HEK293 (cell line): ENCODE results near the gene SPAAR.

Experiments
- CTCF ChIA-PET: fragments of 350-600 bp; formaldehyde crosslinking; extraction: SDS; loops from one replicate; lab custom pipeline; 2021; ENCODE audit warnings: antibody characterized with exemption; lab: Yijun Ruan, JAX
- POLR2A ChIA-PET: fragments of 300-600 bp; formaldehyde crosslinking; extraction: SDS; loops from one replicate; lab custom pipeline; 2020; ENCODE audit warnings: antibody characterized with exemption, inconsistent platforms; lab: Yijun Ruan, JAX
- H3K27ac ChIP-seq: fragments of 200-500 bp; sonication (Bioruptor generic); 2 replicates; pipeline ENCODE4 v1.5.1; 2014; ENCODE audit warnings: low read depth, low read length, control low read depth, inconsistent platforms; ENCODE audit errors: extremely low read depth
- H3K36me3 ChIP-seq, 2 experiments: fragments of 200-500 bp in 1 of 2; sonication (Bioruptor generic) in 1 of 2; 1 replicate in 1 of 2; 2 replicates in 1 of 2; pipeline ENCODE4 v1.5.1; 2014 to 2017; ENCODE audit warnings: inconsistent platforms in 2 of 2, low read length in 2 of 2; ENCODE audit not compliant: control insufficient read depth in 2 of 2, insufficient read depth in 1 of 2
- H3K4me1 ChIP-seq: fragments of 200-500 bp; sonication (Bioruptor generic); 2 replicates; pipeline ENCODE4 v1.5.1; 2014; ENCODE audit warnings: mild to moderate bottlenecking, low read length, inconsistent platforms; ENCODE audit not compliant: control insufficient read depth, insufficient read depth
- H3K4me3 ChIP-seq: 2 replicates; pipeline ENCODE4 v1.5.1; 2011; ENCODE audit warnings: low read depth, mild to moderate bottlenecking, control low read depth, low read length, moderate library complexity
- H3K9me3 ChIP-seq: fragments of 200-500 bp; sonication (Bioruptor generic); 2 replicates; pipeline ENCODE4 v1.5.1; 2014; ENCODE audit warnings: low read depth, low read length, inconsistent platforms; ENCODE audit not compliant: control insufficient read depth, insufficient read depth
- IKZF3 ChIP-seq: fragments of 450-650 bp; IDR thresholded peaks from 2 replicates; pipeline ENCODE4 v1.5.0; 2018; ENCODE audit warnings: missing biosample characterization, mild to moderate bottlenecking, missing genetic modification characterization, moderate library complexity
- MEIS1 ChIP-seq: sonication (generic); formaldehyde crosslinking; IDR thresholded peaks from 2 replicates; pipeline ENCODE4 v1.8.1; 2022; ENCODE audit warnings: missing genetic modification reagents, mild to moderate bottlenecking, borderline replicate concordance
- SCRT2 ChIP-seq: fragments of 450-650 bp; formaldehyde crosslinking; IDR thresholded peaks from 2 replicates; pipeline ENCODE4 v1.5.1; 2016; ENCODE audit warnings: missing biosample characterization, missing genetic modification characterization
- WT1 ChIP-seq: fragments of 450-650 bp; formaldehyde crosslinking; IDR thresholded peaks from 2 replicates; pipeline ENCODE4 v1.5.1; 2016; ENCODE audit warnings: missing biosample characterization, missing genetic modification characterization
- ZBTB48 ChIP-seq: fragments of 450-650 bp; formaldehyde crosslinking; IDR thresholded peaks from 2 replicates; pipeline ENCODE4 v1.5.1; 2016; ENCODE audit warnings: missing biosample characterization, missing genetic modification characterization
- ZBTB7A ChIP-seq: fragments of 450-650 bp; formaldehyde crosslinking; IDR thresholded peaks from 2 replicates; pipeline ENCODE4 v1.5.1; 2016; ENCODE audit warnings: low read depth, missing biosample characterization, missing genetic modification characterization
- ZFP69B ChIP-seq: fragments of 450-650 bp; formaldehyde crosslinking; IDR thresholded peaks from 2 replicates; pipeline ENCODE4 v1.5.1; 2016; ENCODE audit warnings: missing biosample characterization, missing genetic modification characterization
- ZNF155 ChIP-seq: fragments of 450-650 bp; formaldehyde crosslinking; IDR thresholded peaks from 2 replicates; pipeline ENCODE4 v1.5.1; 2016; ENCODE audit warnings: missing biosample characterization, missing genetic modification characterization
- ZNF248 ChIP-seq: fragments of 450-650 bp; formaldehyde crosslinking; IDR thresholded peaks from 2 replicates; pipeline ENCODE4 v1.5.1; 2017; ENCODE audit warnings: missing biosample characterization, missing genetic modification characterization
- ZNF354C ChIP-seq: fragments of 450-650 bp; formaldehyde crosslinking; IDR thresholded peaks from 2 replicates; pipeline ENCODE4 v1.5.1; 2016; ENCODE audit warnings: missing biosample characterization, missing genetic modification characterization, low read depth, borderline replicate concordance
- ZNF37A ChIP-seq: fragments of 450-650 bp; IDR thresholded peaks from 2 replicates; pipeline ENCODE4 v1.5.1; 2018; ENCODE audit warnings: missing biosample characterization, missing genetic modification characterization
- ZNF394 ChIP-seq: fragments of 450-650 bp; formaldehyde crosslinking; IDR thresholded peaks from 2 replicates; pipeline ENCODE4 v1.5.1; 2016; ENCODE audit warnings: missing biosample characterization, missing genetic modification characterization, mild to moderate bottlenecking, moderate library complexity, borderline replicate concordance
- ZNF623 ChIP-seq: fragments of 450-650 bp; formaldehyde crosslinking; IDR thresholded peaks from 2 replicates; pipeline ENCODE4 v1.5.1; 2016; ENCODE audit warnings: missing biosample characterization, missing genetic modification characterization
- ZNF626 ChIP-seq: fragments of 450-650 bp; sonication (Bioruptor Pico); formaldehyde crosslinking; IDR thresholded peaks from 2 replicates; pipeline ENCODE4 v1.5.1; 2018; ENCODE audit warnings: missing biosample characterization, missing genetic modification characterization, inconsistent platforms
- ZNF660 ChIP-seq: fragments of 450-650 bp; IDR thresholded peaks from 2 replicates; pipeline ENCODE4 v1.5.1; 2018; ENCODE audit warnings: missing biosample characterization, mild to moderate bottlenecking, missing genetic modification characterization
- ZNF677 ChIP-seq: fragments of 450-650 bp; IDR thresholded peaks from 2 replicates; pipeline ENCODE4 v1.5.0; 2018; ENCODE audit warnings: missing biosample characterization, mild to moderate bottlenecking, missing genetic modification characterization, moderate library complexity
- ZNF785 ChIP-seq: fragments of 450-650 bp; formaldehyde crosslinking; IDR thresholded peaks from 2 replicates; pipeline ENCODE4 v1.5.1; 2016; ENCODE audit warnings: missing biosample characterization, missing genetic modification characterization
- ZNF830 ChIP-seq: fragments of 450-650 bp; IDR thresholded peaks from 2 replicates; pipeline ENCODE4 v1.5.0; 2018; ENCODE audit warnings: missing biosample characterization, missing genetic modification characterization, low read depth, mild to moderate bottlenecking, moderate library complexity
- ZSCAN16 ChIP-seq: fragments of 450-650 bp; formaldehyde crosslinking; IDR thresholded peaks from 2 replicates; pipeline ENCODE4 v1.5.1; 2016; ENCODE audit warnings: missing biosample characterization, missing genetic modification characterization
- ZSCAN30 ChIP-seq: fragments of 450-650 bp; IDR thresholded peaks from 2 replicates; pipeline ENCODE4 v1.5.1; 2018; ENCODE audit warnings: missing biosample characterization, mild to moderate bottlenecking, missing genetic modification characterization, moderate library complexity
- TF ChIP-seq, protein P1 (sequence below): fragments of 450-650 bp; formaldehyde crosslinking; IDR thresholded peaks from 2 replicates; pipeline ENCODE4 v1.5.1; 2016; ENCODE audit warnings: missing biosample characterization, missing genetic modification characterization, low read depth
- TF ChIP-seq, protein P2 (sequence below): fragments of 450-650 bp; formaldehyde crosslinking; IDR thresholded peaks from 2 replicates; pipeline ENCODE4 v1.5.1; 2017; ENCODE audit warnings: missing biosample characterization, missing genetic modification characterization

The SPAAR gene

GRCh38 chr9:35923598-35923926 lies 14.3 kb downstream of the SPAAR start:
- Histone ChIP-seq H3K9me3 (no peaks in the 10 kb centered on the region), H3K36me3 (no peaks in the 10 kb centered on the region), H3K27ac (no peak overlapping the region), H3K4me3 (no peak overlapping the region), H3K4me1 (no peaks in the 10 kb centered on the region)
- CTCF ChIA-PET = interaction anchor here (1.1 to 6.5 kb wide), 6 partner anchors 13 to 180 kb away, joined by 3 to 45 read pairs (median 8); partner anchors contain the start of gene SPAAR
- TF ChIP-seq MEIS1 (no peak), IKZF3 (no peak), ZNF660 (no peak), ZNF155 (tag by site-specific recombination) (no peak), ZNF785 (tag by site-specific recombination) (no peak), SCRT2 (tag by site-specific recombination) (no peak), ZSCAN30 (tag by site-specific recombination) (no peak), ZNF626 (tag by site-specific recombination) (no peak), ZBTB7A (tag by site-specific recombination) (no peak), ZFP69B (no peak), ZBTB48 (tag by site-specific recombination) (no peak), ZNF354C (tag by site-specific recombination) (no peak), ZSCAN16 (tag by site-specific recombination) (no peak), ZNF394 (tag by site-specific recombination) (no peak), ZNF623 (tag by site-specific recombination) (no peak), ZNF37A (tag by site-specific recombination) (no peak)
- TF ChIP-seq, protein P1, sequence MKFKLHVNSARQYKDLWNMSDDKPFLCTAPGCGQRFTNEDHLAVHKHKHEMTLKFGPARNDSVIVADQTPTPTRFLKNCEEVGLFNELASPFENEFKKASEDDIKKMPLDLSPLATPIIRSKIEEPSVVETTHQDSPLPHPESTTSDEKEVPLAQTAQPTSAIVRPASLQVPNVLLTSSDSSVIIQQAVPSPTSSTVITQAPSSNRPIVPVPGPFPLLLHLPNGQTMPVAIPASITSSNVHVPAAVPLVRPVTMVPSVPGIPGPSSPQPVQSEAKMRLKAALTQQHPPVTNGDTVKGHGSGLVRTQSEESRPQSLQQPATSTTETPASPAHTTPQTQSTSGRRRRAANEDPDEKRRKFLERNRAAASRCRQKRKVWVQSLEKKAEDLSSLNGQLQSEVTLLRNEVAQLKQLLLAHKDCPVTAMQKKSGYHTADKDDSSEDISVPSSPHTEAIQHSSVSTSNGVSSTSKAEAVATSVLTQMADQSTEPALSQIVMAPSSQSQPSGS (tag by site-specific recombination) = no peak
- TF ChIP-seq, protein P2, sequence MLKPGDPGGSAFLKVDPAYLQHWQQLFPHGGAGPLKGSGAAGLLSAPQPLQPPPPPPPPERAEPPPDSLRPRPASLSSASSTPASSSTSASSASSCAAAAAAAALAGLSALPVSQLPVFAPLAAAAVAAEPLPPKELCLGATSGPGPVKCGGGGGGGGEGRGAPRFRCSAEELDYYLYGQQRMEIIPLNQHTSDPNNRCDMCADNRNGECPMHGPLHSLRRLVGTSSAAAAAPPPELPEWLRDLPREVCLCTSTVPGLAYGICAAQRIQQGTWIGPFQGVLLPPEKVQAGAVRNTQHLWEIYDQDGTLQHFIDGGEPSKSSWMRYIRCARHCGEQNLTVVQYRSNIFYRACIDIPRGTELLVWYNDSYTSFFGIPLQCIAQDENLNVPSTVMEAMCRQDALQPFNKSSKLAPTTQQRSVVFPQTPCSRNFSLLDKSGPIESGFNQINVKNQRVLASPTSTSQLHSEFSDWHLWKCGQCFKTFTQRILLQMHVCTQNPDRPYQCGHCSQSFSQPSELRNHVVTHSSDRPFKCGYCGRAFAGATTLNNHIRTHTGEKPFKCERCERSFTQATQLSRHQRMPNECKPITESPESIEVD (tag by site-specific recombination) = no peak
- POLR2A ChIA-PET = interaction anchor here (0.6 kb wide), 2 partner anchors 20 to 842 kb away, joined by 3 to 8 read pairs; no protein-coding TSS in a partner anchor

- no peak overlapping the region for H3K4me3 ChIP-seq
- CTCF ChIA-PET = interaction anchor here (0.6 to 6.5 kb wide), 14 partner anchors 13 to 1337 kb away, joined by 3 to 45 read pairs (median 3); partner anchors contain the start of gene SPAAR
These were observed 14.9 kb downstream of the SPAAR start for GRCh38 chr9:35923927-35924763.

More at GRCh38 chr9:35923927-35924763, 14.9 kb downstream of the SPAAR start:
- Histone ChIP-seq H3K27ac (no peak overlapping the region), H3K36me3 (no peaks in the 10 kb centered on the region), H3K4me1 (no peaks in the 10 kb centered on the region), H3K9me3 (no peaks in the 10 kb centered on the region)
- POLR2A ChIA-PET = interaction anchor here (0.6 kb wide), 2 partner anchors 20 to 842 kb away, joined by 3 to 8 read pairs; no protein-coding TSS in a partner anchor
- TF ChIP-seq ZNF248 (tag by site-specific recombination) (no peak), ZNF677 (no peak), WT1 (tag by site-specific recombination) (no peak), SCRT2 (tag by site-specific recombination) (no peak), ZNF830 (tag by site-specific recombination) (no peak)
- TF ChIP-seq, protein P2 (tag by site-specific recombination) = no peak
